Brain microvascular endothelial cell (primary cell): ENCODE measurements around the gene UBALD1.

Experiments
- DNase-seq: peaks from one replicate; pipeline ENCODE4 v3.0.0-alpha.2; 2020
- H3K27ac ChIP-seq: fragments of 250-450 bp; sonication (Bioruptor Pico); 2 replicates; pipeline ENCODE4 v1.5.1; 2020; ENCODE audit warnings: mild to moderate bottlenecking, moderate library complexity
- H3K27me3 ChIP-seq: fragments of 250-450 bp; sonication (Bioruptor Pico); replicated peaks from 2 replicates; pipeline ENCODE4 v1.5.1; 2020; ENCODE audit warnings: mild to moderate bottlenecking
- H3K36me3 ChIP-seq: fragments of 250-450 bp; sonication (Bioruptor Pico); replicated peaks from 2 replicates; pipeline ENCODE4 v1.5.1; 2020; ENCODE audit warnings: mild to moderate bottlenecking
- H3K4me3 ChIP-seq: 2 replicates; pipeline ENCODE4 v1.5.1; 2011; ENCODE audit warnings: low read depth, mild to moderate bottlenecking, control low read depth, low read length, moderate library complexity
- CTCF ChIP-seq: IDR thresholded peaks from 2 replicates; pipeline ENCODE4 v1.5.1; 2011; ENCODE audit warnings: low read depth, mild to moderate bottlenecking, moderate library complexity, low read length, control low read depth, inconsistent platforms; ENCODE audit errors: missing control alignments
- in situ Hi-C: cut with HindIII; loops from 2 replicates; pipeline ENCODE4 v1.10.0; 2017; ENCODE audit warnings: low sequenced_read_pairs, low pct_ligation_motif_present

UBALD1 gene

GRCh38 chr16:4640572-4641305, 26.1 kb upstream of the UBALD1 start:
- no peaks in the 10 kb centered on the region for H3K36me3 ChIP-seq
- in situ Hi-C loops, result no loop called here
- H3K27ac ChIP-seq, result no peak overlapping the region
- no peak for TF ChIP-seq CTCF
- H3K4me3 ChIP-seq, result no peak overlapping the region
- H3K27me3 ChIP-seq, result no peaks in the 10 kb centered on the region
- DNase-seq, result no peak

GRCh38 chr16:4639899-4640509, 25.3 kb upstream of the UBALD1 start:
- Histone ChIP-seq H3K27me3 (no peaks in the 10 kb centered on the region), H3K4me3 (no peak overlapping the region), H3K27ac (no peak overlapping the region), H3K36me3 (no peaks in the 10 kb centered on the region)
- in situ Hi-C loops, result no loop called here
- no peak for DNase-seq
- TF ChIP-seq CTCF, result no peak

- no peak overlapping the region for H3K27ac ChIP-seq
- H3K4me3 ChIP-seq, result no peak overlapping the region
- no peak for TF ChIP-seq CTCF
- DNase-seq, result no peak
- H3K36me3 ChIP-seq, result peaks cover 5% of the 10 kb centered on the region
- H3K27me3 ChIP-seq, result no peaks in the 10 kb centered on the region
- in situ Hi-C loops, result no loop called here
Observed at GRCh38 chr16:4637501-4638166, 22.9 kb upstream of the UBALD1 start.

DNA sequence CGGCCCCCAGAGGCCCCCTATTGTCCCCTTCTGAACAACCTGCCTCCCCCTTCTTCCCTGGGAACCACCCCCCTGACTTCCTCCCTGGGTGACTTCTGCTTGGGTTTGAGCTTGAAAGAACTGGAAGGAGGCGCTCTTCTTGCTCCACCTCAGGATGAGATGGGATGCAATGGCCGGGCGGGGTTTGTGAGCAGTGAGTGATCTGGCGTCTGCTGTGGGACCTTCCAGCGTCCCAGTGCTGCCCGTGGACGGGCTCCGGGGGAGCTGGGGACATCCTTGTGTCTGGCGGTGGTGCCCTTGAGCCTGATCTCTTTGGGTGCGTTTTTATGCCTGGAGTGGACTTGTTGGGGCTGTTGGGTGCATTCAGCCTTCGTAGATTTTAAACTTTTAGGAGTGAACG, 21.5 kb upstream of the UBALD1 start:
- DNase-seq, result no peak
- in situ Hi-C loops, result no loop called here
- no peak for TF ChIP-seq CTCF
- H3K27ac ChIP-seq, result no peak overlapping the region
- peaks cover 5% of the 10 kb centered on the region for H3K36me3 ChIP-seq
- no peak overlapping the region for H3K4me3 ChIP-seq
- H3K27me3 ChIP-seq, result no peaks in the 10 kb centered on the region

DNA sequence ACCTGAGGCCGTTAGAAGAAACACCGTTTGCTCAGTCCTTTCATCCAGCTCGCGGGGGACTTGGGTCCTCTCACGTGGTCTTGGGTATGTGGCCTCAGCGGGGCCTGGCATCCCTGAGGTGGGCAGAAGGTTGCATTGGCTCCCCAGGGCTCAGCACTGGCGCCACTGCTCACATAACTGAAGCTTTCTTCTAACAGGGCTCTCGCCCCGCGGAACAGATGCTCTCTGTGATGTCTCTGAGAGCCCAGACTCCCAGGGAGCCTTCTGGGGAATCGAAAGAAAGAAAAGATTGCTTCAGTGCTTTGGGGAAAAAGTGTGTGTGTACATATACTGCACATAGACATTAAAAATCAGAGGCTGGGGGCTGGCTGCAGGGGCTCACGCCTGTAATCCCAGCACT, 20.1 kb upstream of the UBALD1 start:
- DNase-seq, result no peak
- Histone ChIP-seq H3K27me3 (no peaks in the 10 kb centered on the region), H3K36me3 (peaks cover 5% of the 10 kb centered on the region), H3K27ac (no peak overlapping the region), H3K4me3 (no peak overlapping the region)
- in situ Hi-C loops, result no loop called here
- no peak for TF ChIP-seq CTCF
